Astrocyte (in vitro differentiated cells and primary cell): Measurements from ENCODE around the gene DPEP1.
"Not testable (repeated sequence)": the region's sequence is repeated elsewhere in the genome, so short reads cannot be mapped to it uniquely, and the experiment has no call there.

Experiments used
- EZH2 ChIP-seq: IDR thresholded peaks from 2 replicates; pipeline ENCODE4 v1.6.1; 2012; ENCODE audit warnings: mild to moderate bottlenecking, low read length, inconsistent platforms; ENCODE audit not compliant: insufficient read depth
- TF ChIP-seq, protein P1 (sequence below): IDR thresholded peaks from 2 replicates; pipeline ENCODE4 v1.5.1; 2011; ENCODE audit warnings: low read depth, mild to moderate bottlenecking, inconsistent platforms, low read length, moderate library complexity; ENCODE audit not compliant: insufficient read depth

DNA sequence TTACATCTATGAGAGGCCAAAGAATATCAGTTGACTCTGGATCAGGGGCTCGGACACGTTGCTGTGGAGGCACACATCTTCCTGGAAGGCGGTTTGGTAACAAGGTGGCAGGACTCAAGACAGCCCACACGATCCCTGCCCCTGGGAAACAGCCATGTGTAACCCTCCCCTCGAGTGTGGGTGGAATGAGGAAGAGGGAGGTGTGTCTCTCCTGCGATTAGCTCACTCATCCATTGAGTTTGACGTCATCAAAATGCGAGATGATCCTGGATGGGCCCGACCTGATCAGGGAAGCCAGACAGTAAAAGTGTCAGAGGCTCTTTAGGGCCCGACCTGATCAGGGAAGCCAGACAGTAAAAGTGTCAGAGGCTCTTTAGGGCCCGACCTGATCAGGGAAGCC, 50.8 kb downstream of the DPEP1 start:
- TF ChIP-seq, protein P1, sequence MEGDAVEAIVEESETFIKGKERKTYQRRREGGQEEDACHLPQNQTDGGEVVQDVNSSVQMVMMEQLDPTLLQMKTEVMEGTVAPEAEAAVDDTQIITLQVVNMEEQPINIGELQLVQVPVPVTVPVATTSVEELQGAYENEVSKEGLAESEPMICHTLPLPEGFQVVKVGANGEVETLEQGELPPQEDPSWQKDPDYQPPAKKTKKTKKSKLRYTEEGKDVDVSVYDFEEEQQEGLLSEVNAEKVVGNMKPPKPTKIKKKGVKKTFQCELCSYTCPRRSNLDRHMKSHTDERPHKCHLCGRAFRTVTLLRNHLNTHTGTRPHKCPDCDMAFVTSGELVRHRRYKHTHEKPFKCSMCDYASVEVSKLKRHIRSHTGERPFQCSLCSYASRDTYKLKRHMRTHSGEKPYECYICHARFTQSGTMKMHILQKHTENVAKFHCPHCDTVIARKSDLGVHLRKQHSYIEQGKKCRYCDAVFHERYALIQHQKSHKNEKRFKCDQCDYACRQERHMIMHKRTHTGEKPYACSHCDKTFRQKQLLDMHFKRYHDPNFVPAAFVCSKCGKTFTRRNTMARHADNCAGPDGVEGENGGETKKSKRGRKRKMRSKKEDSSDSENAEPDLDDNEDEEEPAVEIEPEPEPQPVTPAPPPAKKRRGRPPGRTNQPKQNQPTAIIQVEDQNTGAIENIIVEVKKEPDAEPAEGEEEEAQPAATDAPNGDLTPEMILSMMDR = not testable (repeated sequence)
- not testable (repeated sequence) for TF ChIP-seq EZH2
